ENCODE results near the gene UPF3B.
A peak's percentile ranks its signal among the peaks of the same experiment; 100 is the strongest.
"Not testable (repeated sequence)": the region's sequence is repeated elsewhere in the genome, so short reads cannot be mapped to it uniquely, and the experiment has no call there.

The UPF3B gene

GRCh38 chrX:119824221-119824620 is 28.5 kb downstream of the UPF3B start:
- not testable (repeated sequence) for DNase-seq

- not testable (repeated sequence) for DNase-seq
Observed at GRCh38 chrX:119821703-119822102, 31.1 kb downstream of the UPF3B start.

- no peak for DNase-seq
Observed at GRCh38 chrX:119817130-119817690, 35.6 kb downstream of the UPF3B start.

- no peak for DNase-seq
Observed at GRCh38 chrX:119816300-119816699, 36.5 kb downstream of the UPF3B start.

- DNase-seq: no peak
Observed at GRCh38 chrX:119809185-119809666, 43.5 kb downstream of the UPF3B start.

- DNase-seq: not testable (repeated sequence)
Observed at GRCh38 chrX:119808461-119808860, 44.3 kb downstream of the UPF3B start.

- no peak for DNase-seq
Observed at GRCh38 chrX:119802546-119802945, 50.2 kb downstream of the UPF3B start.

- no peak for DNase-seq
Observed at GRCh38 chrX:119801253-119802221, 51.2 kb downstream of the UPF3B start.

GRCh38 chrX:119791437-119792231 is 61.1 kb downstream of the UPF3B start, which contains the start of gene RPL39:
TSS of gene RPL39 (minus strand) at chrX:119791630. CDS start at chrX:119791576, 54 bp downstream.
- peak; percentile 86 for DNase-seq

GRCh38 chrX:119790977-119791436 is 61.8 kb downstream of the UPF3B start:
- DNase-seq: peak; percentile 45

- no peak for DNase-seq
Observed at GRCh38 chrX:119784747-119785446, 67.9 kb downstream of the UPF3B start.
